GM19328 (cell line): ENCODE results near the gene SEPTIN10.

Experiments used
- ATAC-seq: cut with Tn5 transposase; IDR thresholded peaks from one replicate; pipeline ENCODE4 v1.9.1; 2021; ENCODE audit warnings: mild to moderate bottlenecking, moderate library complexity; ENCODE audit not compliant: unreplicated experiment

SEPTIN10 gene

DNA sequence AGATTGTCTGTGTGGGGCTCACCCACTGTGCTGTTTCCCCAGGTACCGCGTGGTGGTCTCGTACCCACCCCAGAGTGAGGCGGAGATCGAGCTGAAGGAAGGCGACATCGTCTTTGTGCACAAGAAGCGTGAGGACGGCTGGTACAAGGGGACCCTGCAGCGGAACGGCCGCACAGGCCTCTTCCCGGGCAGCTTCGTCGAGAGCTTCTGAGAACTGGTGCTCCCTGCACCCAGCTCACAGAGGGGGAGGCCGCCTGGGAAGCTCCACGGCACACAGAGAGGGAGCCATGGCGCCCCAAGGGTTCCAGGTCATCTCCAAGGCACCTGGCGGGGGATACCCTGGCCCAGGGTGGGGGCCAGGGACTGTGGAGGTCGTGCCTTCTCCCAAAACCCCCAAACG, 112.3 kb downstream of the SEPTIN10 start:
- no peak for ATAC-seq

GRCh38 chr2:109500910-109501309, 112.9 kb downstream of the SEPTIN10 start:
- no peak for ATAC-seq

DNA sequence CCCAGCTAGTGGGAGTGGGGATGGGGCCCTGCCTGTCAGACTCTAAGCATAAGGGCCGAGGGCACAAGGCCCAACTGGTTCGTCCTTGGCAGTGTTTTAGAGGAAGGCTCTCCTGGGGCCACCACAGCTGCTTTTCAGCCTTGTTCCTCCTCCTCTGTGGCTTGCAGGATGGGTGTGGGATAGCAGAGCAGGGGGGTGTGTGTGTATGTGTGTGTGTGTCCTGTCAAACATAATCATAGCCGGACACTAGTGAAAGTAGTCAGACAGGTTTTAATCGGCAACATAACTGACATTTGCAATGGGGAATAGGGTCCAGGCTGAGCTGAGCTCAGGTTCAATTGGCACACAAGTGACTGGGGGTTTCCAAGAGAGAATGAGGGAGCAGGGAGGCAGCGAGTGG, 114.2 kb downstream of the SEPTIN10 start:
- no peak for ATAC-seq

GRCh38 chr2:109498906-109499305, 114.9 kb downstream of the SEPTIN10 start:
- no peak for ATAC-seq

- ATAC-seq, result no peak
These were observed 115.6 kb downstream of the SEPTIN10 start for GRCh38 chr2:109497911-109498870.

DNA sequence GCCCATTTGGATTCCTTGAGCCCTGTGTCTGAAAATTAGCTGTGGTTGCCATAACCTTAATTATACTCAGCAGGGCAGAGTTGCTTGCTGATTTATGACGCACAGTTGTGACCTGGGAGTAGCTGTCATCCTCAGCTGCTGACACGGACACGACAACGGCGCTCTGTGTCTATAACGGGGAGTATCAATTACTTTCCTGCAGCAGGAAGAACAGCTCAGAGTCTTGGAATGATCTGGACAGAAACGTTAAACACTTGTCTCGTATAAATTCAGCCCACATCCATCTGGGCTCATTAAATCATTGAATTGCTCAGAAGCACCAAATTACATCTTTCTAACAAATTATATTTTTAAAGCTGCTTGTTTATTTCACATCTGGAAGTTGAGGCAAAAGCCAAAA, 116.3 kb downstream of the SEPTIN10 start:
- no peak for ATAC-seq

- no peak for ATAC-seq
These were observed 119.4 kb downstream of the SEPTIN10 start for GRCh38 chr2:109494351-109494750.

- ATAC-seq, result no peak
These were observed 120.4 kb downstream of the SEPTIN10 start for GRCh38 chr2:109493176-109493935.
